OCI-LY1 (cell line): Measurements from ENCODE around the gene ARHGAP24.

Source experiments
- CTCF ChIP-seq: fragments of 200-600 bp; sonication (generic), shearing (Covaris generic); IDR thresholded peaks from 2 replicates; pipeline ENCODE4 v1.5.1; 2017; ENCODE audit warnings: mild to moderate bottlenecking, antibody characterized with exemption, low read length, moderate library complexity, mixed read lengths
- EZH2 ChIP-seq: fragments of 200-600 bp; sonication (generic), shearing (Covaris generic); IDR thresholded peaks from 2 replicates; pipeline ENCODE4 v1.8.0; 2017; ENCODE audit warnings: borderline replicate concordance, mixed run types, mild to moderate bottlenecking, antibody characterized with exemption, low read length, moderate library complexity, mixed read lengths

GRCh38 chr4:85741381-85741780 lies 266.4 kb downstream of the ARHGAP24 start:
- TF ChIP-seq CTCF, result no peak
- no peak for TF ChIP-seq EZH2
